H1 (cell line): ENCODE measurements around the gene OR13J1. TPM values are rescaled to one million over a fixed set of nuclear protein-coding genes. Genes with fewer than 3 reads are reported as not detected.

ENCODE experiments used
- CTCF ChIA-PET: fragments of 300-600 bp; sonication (Branson Sonifier 250); formaldehyde crosslinking; loops from one replicate; lab custom pipeline; 2021; ENCODE audit not compliant: partially characterized antibody; lab: Charles Lee
- POLR2A ChIA-PET: fragments of 300-600 bp; sonication (Branson Sonifier 250); formaldehyde crosslinking; loops from one replicate; lab custom pipeline; 2021; ENCODE audit warnings: inconsistent platforms; ENCODE audit not compliant: partially characterized antibody; lab: Charles Lee
- DNase-seq, 2 experiments: peaks; one replicate each; pipeline versions ENCODE4 v3.0.0 to v3.0.0-alpha.2; 2010 to 2022; ENCODE audit warnings: low spot score in 2 of 2, low read depth in 1 of 2, mixed read lengths in 1 of 2
- FAIRE-seq: peaks from 2 replicates; lab custom pipeline; 2011; peaks lifted over from hg19 to GRCh38; lab: Jason Lieb, UNC
- H2AFZ ChIP-seq: 2 replicates; pipeline ENCODE4 v1.8.1; 2012; ENCODE audit warnings: low read length, inconsistent platforms
- H2AK5ac ChIP-seq: 2 replicates; pipeline ENCODE4 v1.6.1; 2013; ENCODE audit warnings: low read depth, low read length
- H2BK120ac ChIP-seq: replicated peaks from 2 replicates; pipeline ENCODE3; 2013; ENCODE audit warnings: low read depth, low read length, inconsistent platforms
- H2BK12ac ChIP-seq: 2 replicates; pipeline ENCODE4 v1.6.1; 2013; ENCODE audit warnings: low read depth, low read length
- H2BK15ac ChIP-seq: 2 replicates; pipeline ENCODE4 v1.6.1; 2013; ENCODE audit warnings: low read length
- H2BK20ac ChIP-seq: 2 replicates; pipeline ENCODE4 v1.6.1; 2013; ENCODE audit warnings: low read length
- H2BK5ac ChIP-seq: 2 replicates; pipeline ENCODE4 v1.6.1; 2013; ENCODE audit warnings: low read depth, low read length
- H3K14ac ChIP-seq: 2 replicates; pipeline ENCODE4 v1.6.1; 2013; ENCODE audit warnings: inconsistent platforms; ENCODE audit not compliant: insufficient read length
- H3K18ac ChIP-seq: 2 replicates; pipeline ENCODE4 v1.6.1; 2013; ENCODE audit warnings: low read length; ENCODE audit errors: extremely low read depth
- H3K23ac ChIP-seq: 2 replicates; pipeline ENCODE4 v1.6.1; 2013; ENCODE audit warnings: inconsistent platforms; ENCODE audit not compliant: insufficient read length
- H3K23me2 ChIP-seq: 2 replicates; pipeline ENCODE4 v1.6.1; 2013; ENCODE audit warnings: low read depth, low read length
- H3K27ac ChIP-seq: 2 replicates; pipeline ENCODE4 v1.6.1; 2011; ENCODE audit warnings: low read depth, low read length, inconsistent platforms
- H3K27me3 ChIP-seq, 4 experiments: replicated peaks in 1 of 4; 1 replicate in 1 of 4; 2 replicates in 3 of 4; pipeline versions ENCODE4 v1.6.1 to v1.8.1; 2011 to 2013; ENCODE audit warnings: low read length in 3 of 4, mild to moderate bottlenecking in 3 of 4, inconsistent platforms in 2 of 4, mixed read lengths in 2 of 4, moderate library complexity in 1 of 4; ENCODE audit not compliant: control insufficient read depth in 3 of 4, insufficient read depth in 3 of 4; ENCODE audit errors: extremely low read depth in 1 of 4
- H3K36me3 ChIP-seq, 4 experiments: 2 replicates each; pipeline versions ENCODE4 v1.6.1 to v1.8.1; 2011 to 2013; ENCODE audit warnings: mild to moderate bottlenecking in 4 of 4, low read length in 3 of 4, moderate library complexity in 2 of 4, control low read depth in 1 of 4, inconsistent platforms in 1 of 4; ENCODE audit not compliant: insufficient read depth in 4 of 4, control insufficient read depth in 2 of 4
- H3K4ac ChIP-seq: replicated peaks from 2 replicates; pipeline ENCODE3; 2013; ENCODE audit warnings: low read length, low read depth, mixed read lengths, inconsistent platforms; ENCODE audit not compliant: insufficient read length
- H3K4me1 ChIP-seq, 4 experiments: replicated peaks in 1 of 4; 1 replicate in 1 of 4; 2 replicates in 3 of 4; pipeline versions ENCODE4 v1.6.1 to v1.8.1; 2011 to 2013; ENCODE audit warnings: low read length in 3 of 4, inconsistent platforms in 2 of 4, mixed read lengths in 1 of 4; ENCODE audit not compliant: insufficient read depth in 4 of 4, control insufficient read depth in 3 of 4
- H3K4me2 ChIP-seq, 2 experiments: 2 replicates each; pipeline versions ENCODE4 v1.6.1 to v1.8.1; 2011 to 2013; ENCODE audit warnings: low read depth in 2 of 2, low read length in 2 of 2, control low read depth in 1 of 2, inconsistent platforms in 1 of 2, mild to moderate bottlenecking in 1 of 2; ENCODE audit not compliant: insufficient read depth in 1 of 2
- H3K4me3 ChIP-seq, 4 experiments: fragments of 200-600, 300-600 bp in 1 of 4; sonication (generic), shearing (Covaris generic), sonication (Bioruptor Twin) in 1 of 4; 2 replicates each; pipeline versions ENCODE4 v1.5.1 to v1.8.1; 2011 to 2016; ENCODE audit warnings: low read length in 4 of 4, low read depth in 3 of 4, control low read depth in 2 of 4, inconsistent platforms in 2 of 4, mild to moderate bottlenecking in 2 of 4, mixed read lengths in 1 of 4, moderate library complexity in 1 of 4; ENCODE audit not compliant: insufficient read depth in 2 of 4; ENCODE audit errors: extremely low read depth in 1 of 4
- H3K56ac ChIP-seq: replicated peaks from 2 replicates; pipeline ENCODE3; 2013; ENCODE audit warnings: low read depth, mild to moderate bottlenecking, mixed read lengths, low read length, inconsistent platforms; ENCODE audit not compliant: insufficient read length
- H3K79me1 ChIP-seq: 2 replicates; pipeline ENCODE4 v1.6.1; 2013; ENCODE audit warnings: low read depth, low read length, control low read depth
- H3K79me2 ChIP-seq, 2 experiments: 2 replicates each; pipeline versions ENCODE4 v1.6.1 to v1.8.1; 2012 to 2013; ENCODE audit warnings: low read length in 2 of 2, mild to moderate bottlenecking in 2 of 2, inconsistent platforms in 1 of 2; ENCODE audit not compliant: insufficient read depth in 2 of 2, control insufficient read depth in 1 of 2
- H3K9ac ChIP-seq, 4 experiments: replicated peaks in 1 of 4; 1 replicate in 1 of 4; 2 replicates in 3 of 4; pipeline versions ENCODE4 v1.6.1 to v1.8.1; 2011 to 2013; ENCODE audit warnings: low read depth in 3 of 4, low read length in 3 of 4, control low read depth in 2 of 4, mild to moderate bottlenecking in 2 of 4, moderate library complexity in 2 of 4, inconsistent platforms in 1 of 4; ENCODE audit errors: extremely low read depth in 1 of 4
- H3K9me3 ChIP-seq, 2 experiments: 2 replicates each; pipeline versions ENCODE4 v1.6.1 to v1.8.1; 2012 to 2013; ENCODE audit warnings: mild to moderate bottlenecking in 2 of 2, moderate library complexity in 2 of 2, control low read depth in 1 of 2, inconsistent platforms in 1 of 2, low read depth in 1 of 2, low read length in 1 of 2, mixed read lengths in 1 of 2; ENCODE audit not compliant: insufficient read depth in 2 of 2
- H4K20me1 ChIP-seq, 2 experiments: replicated peaks in 1 of 2; 2 replicates each; pipeline versions ENCODE3 to v1.8.1; 2011 to 2013; ENCODE audit warnings: inconsistent platforms in 2 of 2, low read length in 2 of 2, mild to moderate bottlenecking in 1 of 2; ENCODE audit not compliant: insufficient read depth in 2 of 2, control insufficient read depth in 1 of 2
- H4K5ac ChIP-seq: 2 replicates; pipeline ENCODE4 v1.6.1; 2013; ENCODE audit warnings: low read length, low read depth, mixed read lengths, inconsistent platforms; ENCODE audit not compliant: insufficient read length
- H4K8ac ChIP-seq: 2 replicates; pipeline ENCODE4 v1.8.0; 2013; ENCODE audit warnings: mild to moderate bottlenecking, moderate library complexity, low read length, inconsistent platforms; ENCODE audit not compliant: insufficient read depth; ENCODE audit errors: extremely low read depth
- H4K91ac ChIP-seq: replicated peaks from 2 replicates; pipeline ENCODE3; 2013; ENCODE audit warnings: low read length, mixed read lengths, inconsistent platforms; ENCODE audit not compliant: insufficient read length
- CEBPB ChIP-seq: IDR thresholded peaks from 2 replicates; pipeline ENCODE4 v1.6.1; 2012; ENCODE audit warnings: low read depth, low read length
- RAD21 ChIP-seq, 2 experiments: IDR thresholded peaks in 1 of 2; conservative IDR thresholded peaks in 1 of 2; 2 replicates each; pipeline ENCODE4 v1.6.1; 2011; ENCODE audit warnings: low read depth in 2 of 2, low read length in 2 of 2, improper control_type of control experiment in 1 of 2, inconsistent platforms in 1 of 2, mild to moderate bottlenecking in 1 of 2, moderate library complexity in 1 of 2
- RBBP5 ChIP-seq: IDR thresholded peaks from 2 replicates; pipeline ENCODE4 v1.7.1; 2012; ENCODE audit warnings: low read depth, mild to moderate bottlenecking, inconsistent platforms, low read length, moderate library complexity, borderline replicate concordance
- YY1 ChIP-seq: IDR thresholded peaks from 2 replicates; pipeline ENCODE4 v1.6.1; 2011; ENCODE audit warnings: low read depth, mild to moderate bottlenecking, low read length
- whole genome bisulfite sequencing, 2 experiments: shearing (Covaris generic) in 1 of 2; methylation state at CpG; one replicate each; pipeline versions ENCODE4 v1.1.6 to v1.1.7; 2013 to 2015; ENCODE audit warnings: low lambda C conversion rate in 2 of 2, mixed read lengths in 2 of 2, inconsistent platforms in 1 of 2, low coverage in 1 of 2, missing lambda C conversion rate in 1 of 2; ENCODE audit not compliant: insufficient replicate concordance in 2 of 2, insufficient coverage in 1 of 2, insufficient read length in 1 of 2; ENCODE audit errors: extremely low coverage in 1 of 2, missing lambda C conversion rate in 1 of 2; 5-methylcytosine and 5-hydroxymethylcytosine counted together
- polyA plus RNA-seq, 7 experiments: library from polyadenylated mRNA; depleted of rRNA in 3 of 7; stranded (reverse) in 5 of 7; unstranded in 2 of 7; fragments of >200 nt in 5 of 7; fragments of 200-250 nt in 2 of 7; gene quantifications; 1 replicate in 5 of 7; 2 replicates in 1 of 7; 4 replicates in 1 of 7; pipeline versions ENCODE4 v1.2.1 to v1.2.3, GENCODE V29; 2011 to 2013; ENCODE audit warnings: missing spikeins in 2 of 7, mixed read lengths in 2 of 7
- total RNA-seq: library from RNA; stranded (reverse); fragmentation: NEBNext Ultra II Directional; extraction: Animal tissue kit (Norgen Biotek cat#: 25700); gene quantifications from 2 replicates; pipeline ENCODE4 v1.2.1, GENCODE V29; 2021
- TF ChIP-seq, protein P1 (sequence below), 3 experiments: IDR thresholded peaks; 1 replicate in 2 of 3; 2 replicates in 1 of 3; pipeline versions ENCODE4 v1.5.1 to v1.6.1; 2011; ENCODE audit warnings: low read length in 3 of 3, mild to moderate bottlenecking in 3 of 3, inconsistent platforms in 2 of 3, low read depth in 1 of 3, moderate library complexity in 1 of 3; ENCODE audit not compliant: insufficient read depth in 1 of 3; ENCODE audit errors: control extremely low read depth in 1 of 3
- TF ChIP-seq, protein P2 (sequence below): IDR thresholded peaks from 2 replicates; pipeline ENCODE4 v1.6.1; 2011; ENCODE audit warnings: low read length, improper control_type of control experiment

The OR13J1 gene
- total and polyA plus RNA-seq, 2 of the 8 experiments (the other 6 are each of a cell fraction or from before 2014, with no cell fraction given) = not detected

DNA sequence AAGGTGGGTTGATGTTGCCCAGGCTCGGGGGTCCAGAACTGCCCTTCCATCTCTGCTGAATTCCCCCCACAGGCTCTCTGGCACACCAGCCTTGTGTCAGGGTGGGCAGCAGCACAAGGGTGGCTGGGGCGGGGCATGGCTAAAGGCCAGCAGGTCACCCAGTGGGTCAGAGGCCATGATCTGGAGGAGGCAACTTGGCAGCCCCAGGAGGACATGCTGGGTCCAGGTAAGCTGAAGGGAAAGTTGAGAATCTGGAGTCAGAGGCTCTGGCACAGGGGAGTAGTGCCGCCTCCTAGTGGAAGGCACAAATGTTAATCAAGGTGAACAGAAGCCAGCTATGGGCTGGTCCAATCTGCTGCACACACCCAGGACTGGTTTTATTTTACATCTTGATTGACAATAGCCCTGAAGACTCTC is 35.0 kb downstream of the OR13J1 start:
- no peak overlapping the region for H3K4me3 ChIP-seq
- POLR2A ChIA-PET = interaction anchor here (0.9 to 3.2 kb wide), 5 partner anchors 11 to 174 kb away, joined by 3 to 18 read pairs (median 3); partner anchors contain the start of genes CREB3 and TLN1
- no peak overlapping the region for H3K14ac ChIP-seq
- H3K23me2 ChIP-seq = no peaks in the 10 kb centered on the region
- no peaks in the 10 kb centered on the region; a peak in 1 of 7 replicates for H3K27me3 ChIP-seq
- WGBS, 2 experiments = 69% methylated on average over 3 of the region's 3 CpGs; no CpG with 5 or more reads in 1 of the 2 experiments
- H3K4me1 ChIP-seq = no peaks in the 10 kb centered on the region; a peak in 2 of 7 replicates
- H3K79me2 ChIP-seq = no peaks in the 10 kb centered on the region
- no peak overlapping the region for H3K27ac ChIP-seq
- H3K9ac ChIP-seq = no peak overlapping the region
- H3K18ac ChIP-seq = no peak overlapping the region
- FAIRE-seq (peak; percentile 45), DNase-seq (no peak)
- no peaks in the 10 kb centered on the region for H3K36me3 ChIP-seq
- H4K91ac ChIP-seq = no peak overlapping the region
- no peak overlapping the region for H2BK15ac ChIP-seq
- no peak overlapping the region for H3K56ac ChIP-seq
- H3K23ac ChIP-seq = no peak overlapping the region
- CTCF ChIA-PET = interaction anchor here (0.7 to 16.5 kb wide), 34 partner anchors 10 to 205 kb away, joined by 3 to 172 read pairs (median 4); partner anchors contain the start of genes CREB3, FAM221B, HINT2 and NPR2
- no peak overlapping the region for H3K4ac ChIP-seq
- H2BK20ac ChIP-seq = no peak overlapping the region
- no peak overlapping the region for H2BK5ac ChIP-seq
- H2BK120ac ChIP-seq = no peak overlapping the region
- no peak overlapping the region for H2AK5ac ChIP-seq
- H4K20me1 ChIP-seq = no peaks in the 10 kb centered on the region
- H2AFZ ChIP-seq = no peak overlapping the region
- H2BK12ac ChIP-seq = no peak overlapping the region
- H4K5ac ChIP-seq = no peak overlapping the region
- no peaks in the 10 kb centered on the region for H3K9me3 ChIP-seq
- no peak overlapping the region for H3K4me2 ChIP-seq
- no peak overlapping the region for H4K8ac ChIP-seq
- TF ChIP-seq RAD21 (IDR thresholded peaks at IDR 0.05 in 1 of 2, conservative IDR thresholded peaks at IDR 0.05 in 1 of 2; ENCODE audit: low read depth in 2 of 2, low read length in 2 of 2) = peak; percentile 50 to 66
- peak; percentile 45; the same call in 1 of the 2 replicates for TF ChIP-seq YY1
- no peak for TF ChIP-seq RBBP5
- TF ChIP-seq, protein P1, sequence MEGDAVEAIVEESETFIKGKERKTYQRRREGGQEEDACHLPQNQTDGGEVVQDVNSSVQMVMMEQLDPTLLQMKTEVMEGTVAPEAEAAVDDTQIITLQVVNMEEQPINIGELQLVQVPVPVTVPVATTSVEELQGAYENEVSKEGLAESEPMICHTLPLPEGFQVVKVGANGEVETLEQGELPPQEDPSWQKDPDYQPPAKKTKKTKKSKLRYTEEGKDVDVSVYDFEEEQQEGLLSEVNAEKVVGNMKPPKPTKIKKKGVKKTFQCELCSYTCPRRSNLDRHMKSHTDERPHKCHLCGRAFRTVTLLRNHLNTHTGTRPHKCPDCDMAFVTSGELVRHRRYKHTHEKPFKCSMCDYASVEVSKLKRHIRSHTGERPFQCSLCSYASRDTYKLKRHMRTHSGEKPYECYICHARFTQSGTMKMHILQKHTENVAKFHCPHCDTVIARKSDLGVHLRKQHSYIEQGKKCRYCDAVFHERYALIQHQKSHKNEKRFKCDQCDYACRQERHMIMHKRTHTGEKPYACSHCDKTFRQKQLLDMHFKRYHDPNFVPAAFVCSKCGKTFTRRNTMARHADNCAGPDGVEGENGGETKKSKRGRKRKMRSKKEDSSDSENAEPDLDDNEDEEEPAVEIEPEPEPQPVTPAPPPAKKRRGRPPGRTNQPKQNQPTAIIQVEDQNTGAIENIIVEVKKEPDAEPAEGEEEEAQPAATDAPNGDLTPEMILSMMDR (IDR thresholded peaks at IDR 0.05; ENCODE audit: control extremely low read depth in 1 of 3, insufficient read depth in 1 of 3, low read depth in 1 of 3, low read length in 3 of 3) = peak; percentile 55 to 82 (median 72)
- TF ChIP-seq, protein P2, sequence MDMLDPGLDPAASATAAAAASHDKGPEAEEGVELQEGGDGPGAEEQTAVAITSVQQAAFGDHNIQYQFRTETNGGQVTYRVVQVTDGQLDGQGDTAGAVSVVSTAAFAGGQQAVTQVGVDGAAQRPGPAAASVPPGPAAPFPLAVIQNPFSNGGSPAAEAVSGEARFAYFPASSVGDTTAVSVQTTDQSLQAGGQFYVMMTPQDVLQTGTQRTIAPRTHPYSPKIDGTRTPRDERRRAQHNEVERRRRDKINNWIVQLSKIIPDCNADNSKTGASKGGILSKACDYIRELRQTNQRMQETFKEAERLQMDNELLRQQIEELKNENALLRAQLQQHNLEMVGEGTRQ = no peak
- no peak for TF ChIP-seq CEBPB
- no peaks in the 10 kb centered on the region for H3K79me1 ChIP-seq
